Measurements from ENCODE around the gene CCDC89.

Gene CCDC89

GRCh38 chr11:85695546-85695945 lies 9.6 kb upstream of the CCDC89 start:
- no peaks in the 10 kb centered on the region for H3K9me3 ChIP-seq (ENCODE audit: insufficient read depth, low read length)
- no peak overlapping the region for H3K4me3 ChIP-seq (ENCODE audit: insufficient read depth, low read length, poor library complexity, severe bottlenecking)
- no peak overlapping the region for H2AFZ ChIP-seq (ENCODE audit: low read depth, low read length, severe bottlenecking)
- no peaks in the 10 kb centered on the region for H3K27me3 ChIP-seq (ENCODE audit: low read length)
- no peak overlapping the region for H3K4me2 ChIP-seq (ENCODE audit: low read depth, low read length, poor library complexity, severe bottlenecking)
- no peaks in the 10 kb centered on the region for H3K9me2 ChIP-seq (replicated peaks; ENCODE audit: insufficient read depth, low read length)
- no peak overlapping the region for H3K27ac ChIP-seq (ENCODE audit: low read depth, low read length)
- no peaks in the 10 kb centered on the region for H3F3A ChIP-seq (ENCODE audit: insufficient read depth)
- H3K9ac ChIP-seq (ENCODE audit: low read length) = no peak overlapping the region
- no peaks in the 10 kb centered on the region for H3K79me2 ChIP-seq (ENCODE audit: insufficient read depth, low read length)
- H4K20me1 ChIP-seq (ENCODE audit: low read depth, low read length) = no peaks in the 10 kb centered on the region
- no peaks in the 10 kb centered on the region for H3K36me3 ChIP-seq (ENCODE audit: low read length)
- TF ChIP-seq EZH2phosphoT487 (conservative IDR thresholded peaks at IDR 0.05; ENCODE audit: low read length) (no peak), CTCF (IDR thresholded peaks at IDR 0.05; ENCODE audit: insufficient read depth, low read length, poor library complexity, severe bottlenecking) (no peak)

- H3K9ac ChIP-seq (ENCODE audit: low read length) = no peak overlapping the region
- no peaks in the 10 kb centered on the region for H3K79me2 ChIP-seq (ENCODE audit: insufficient read depth, low read length)
- H4K20me1 ChIP-seq (ENCODE audit: low read depth, low read length) = no peaks in the 10 kb centered on the region
- H3F3A ChIP-seq (ENCODE audit: insufficient read depth) = no peaks in the 10 kb centered on the region
- H3K9me3 ChIP-seq (ENCODE audit: insufficient read depth, low read length) = no peaks in the 10 kb centered on the region
- TF ChIP-seq EZH2phosphoT487 (conservative IDR thresholded peaks at IDR 0.05; ENCODE audit: low read length) (no peak), CTCF (IDR thresholded peaks at IDR 0.05; ENCODE audit: insufficient read depth, low read length, poor library complexity, severe bottlenecking) (peak; percentile 63)
- H3K4me2 ChIP-seq (ENCODE audit: low read depth, low read length, poor library complexity, severe bottlenecking) = no peak overlapping the region
- H3K36me3 ChIP-seq (ENCODE audit: low read length) = no peaks in the 10 kb centered on the region
- H3K27me3 ChIP-seq (ENCODE audit: low read length) = no peaks in the 10 kb centered on the region
- H2AFZ ChIP-seq (ENCODE audit: low read depth, low read length, severe bottlenecking) = no peak overlapping the region
- no peaks in the 10 kb centered on the region for H3K9me2 ChIP-seq (replicated peaks; ENCODE audit: insufficient read depth, low read length)
- H3K27ac ChIP-seq (ENCODE audit: low read depth, low read length) = no peak overlapping the region
- H3K4me3 ChIP-seq (ENCODE audit: insufficient read depth, low read length, poor library complexity, severe bottlenecking) = no peak overlapping the region
Measured at GRCh38 chr11:85694385-85694980, 8.5 kb upstream of the CCDC89 start.

GRCh38 chr11:85685125-85685819 lies 723 bp downstream of the CCDC89 start:
- no peak overlapping the region for H3K4me3 ChIP-seq (ENCODE audit: insufficient read depth, low read length, poor library complexity, severe bottlenecking)
- H3K27ac ChIP-seq (ENCODE audit: low read depth, low read length) = no peak overlapping the region
- H3K9me2 ChIP-seq (replicated peaks; ENCODE audit: insufficient read depth, low read length) = no peaks in the 10 kb centered on the region
- H3F3A ChIP-seq (ENCODE audit: insufficient read depth) = peaks cover 9% of the 10 kb centered on the region; the same call in 1 of the 2 replicates
- H4K20me1 ChIP-seq (ENCODE audit: low read depth, low read length) = no peaks in the 10 kb centered on the region
- H3K36me3 ChIP-seq (ENCODE audit: low read length) = no peaks in the 10 kb centered on the region
- no peaks in the 10 kb centered on the region for H3K9me3 ChIP-seq (ENCODE audit: insufficient read depth, low read length)
- H3K27me3 ChIP-seq (ENCODE audit: low read length) = no peaks in the 10 kb centered on the region
- no peak overlapping the region for H3K4me2 ChIP-seq (ENCODE audit: low read depth, low read length, poor library complexity, severe bottlenecking)
- no peaks in the 10 kb centered on the region for H3K79me2 ChIP-seq (ENCODE audit: insufficient read depth, low read length)
- no peak overlapping the region for H3K9ac ChIP-seq (ENCODE audit: low read length)
- no peak for TF ChIP-seq EZH2phosphoT487 (conservative IDR thresholded peaks at IDR 0.05; ENCODE audit: low read length)
- TF ChIP-seq CTCF (IDR thresholded peaks at IDR 0.05; ENCODE audit: insufficient read depth, low read length, poor library complexity, severe bottlenecking) = no peak
- H2AFZ ChIP-seq (ENCODE audit: low read depth, low read length, severe bottlenecking) = no peak overlapping the region
